NCI-H82 treated with DMSO at 0.1 percent for 48 hours (cell line): Measurements from ENCODE around the gene HADH.
"Not testable (repeated sequence)": the region's sequence is repeated elsewhere in the genome, so short reads cannot be mapped to it uniquely, and the experiment has no call there.

Experiments
- DNase-seq: peaks from one replicate; lab custom pipeline; 2025; ENCODE audit not compliant: unreplicated experiment; lab: John Stamatoyannopoulos, UW

The HADH gene

DNA sequence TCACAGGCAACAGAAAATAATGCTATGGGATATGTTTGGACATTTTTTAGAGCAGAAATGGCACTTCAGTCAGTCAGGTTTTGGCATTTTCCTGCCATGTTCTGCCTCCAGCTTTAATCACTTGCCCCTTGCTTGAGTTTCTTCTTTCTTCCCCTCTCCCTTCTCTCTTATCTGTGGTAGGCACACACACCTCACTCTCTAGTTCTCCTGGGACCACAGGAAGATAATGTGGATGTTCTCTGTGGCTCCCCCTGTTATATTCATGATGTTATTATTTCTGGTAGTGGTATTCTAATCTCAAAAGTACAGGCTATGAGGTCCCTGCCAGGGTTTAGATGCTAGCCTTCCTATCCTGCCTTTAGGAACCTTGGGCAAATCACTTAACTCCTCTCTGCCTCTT lies 5.2 kb downstream of the HADH start:
- DNase-seq, result no peak

DNA sequence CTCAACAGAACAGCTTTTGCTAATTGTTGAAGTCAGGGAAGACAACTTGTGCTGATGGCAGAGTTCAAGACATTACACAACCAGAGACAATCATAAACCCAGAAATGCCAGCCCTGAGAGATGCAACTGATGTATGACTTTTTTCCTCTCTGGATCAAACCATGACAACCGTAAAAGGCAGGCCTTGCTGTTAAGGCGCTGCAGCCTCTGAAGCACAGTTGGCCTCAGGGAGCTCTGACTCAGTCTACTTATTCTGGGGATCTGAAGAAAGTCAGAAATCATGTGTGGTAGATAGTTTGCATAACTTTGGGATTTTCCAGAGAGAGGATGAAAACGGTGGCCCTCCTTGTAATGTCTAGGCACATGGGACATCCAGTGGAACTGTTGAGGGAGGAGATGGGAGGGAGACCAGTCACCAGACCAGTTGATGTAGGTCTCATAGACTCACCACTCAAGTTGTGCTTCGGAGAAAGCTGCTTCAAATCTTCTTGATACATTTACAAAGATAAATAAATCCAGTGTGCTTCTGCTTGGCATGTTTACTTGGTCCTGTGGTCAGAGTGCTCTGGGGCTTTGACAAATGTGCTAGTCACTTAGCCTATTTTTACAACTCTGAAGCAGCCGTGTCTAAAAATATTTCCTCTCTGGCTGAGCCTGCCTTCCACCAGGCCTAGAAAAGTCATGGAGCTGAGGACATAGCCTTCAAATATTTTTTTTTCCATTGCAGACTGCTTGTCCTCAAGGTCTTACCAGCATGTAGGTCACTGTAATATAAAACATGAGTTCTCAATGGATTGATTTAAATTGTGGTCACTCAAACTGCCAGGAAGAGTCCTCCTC lies 7.5 kb downstream of the HADH start:
- DNase-seq, result no peak

DNA sequence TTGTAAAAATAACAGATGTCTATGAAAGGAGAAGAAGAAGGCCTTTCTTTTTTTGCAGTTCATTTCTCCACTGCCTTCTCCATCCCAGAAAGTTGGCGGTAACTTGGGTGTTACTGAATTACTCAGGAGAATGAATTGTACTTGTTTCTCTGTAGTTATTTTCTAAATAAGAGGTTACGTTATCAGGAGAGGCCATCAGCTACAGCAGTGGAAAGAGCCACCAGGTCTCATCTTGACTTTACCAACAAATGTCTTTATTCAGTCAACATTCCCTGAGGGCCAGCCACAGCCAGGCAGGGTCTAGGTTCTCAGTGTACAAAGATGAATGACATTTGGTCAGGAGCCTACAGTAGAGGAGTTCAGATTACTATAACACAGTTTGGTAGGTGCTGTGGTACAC lies 8.1 kb downstream of the HADH start:
- no peak for DNase-seq

DNA sequence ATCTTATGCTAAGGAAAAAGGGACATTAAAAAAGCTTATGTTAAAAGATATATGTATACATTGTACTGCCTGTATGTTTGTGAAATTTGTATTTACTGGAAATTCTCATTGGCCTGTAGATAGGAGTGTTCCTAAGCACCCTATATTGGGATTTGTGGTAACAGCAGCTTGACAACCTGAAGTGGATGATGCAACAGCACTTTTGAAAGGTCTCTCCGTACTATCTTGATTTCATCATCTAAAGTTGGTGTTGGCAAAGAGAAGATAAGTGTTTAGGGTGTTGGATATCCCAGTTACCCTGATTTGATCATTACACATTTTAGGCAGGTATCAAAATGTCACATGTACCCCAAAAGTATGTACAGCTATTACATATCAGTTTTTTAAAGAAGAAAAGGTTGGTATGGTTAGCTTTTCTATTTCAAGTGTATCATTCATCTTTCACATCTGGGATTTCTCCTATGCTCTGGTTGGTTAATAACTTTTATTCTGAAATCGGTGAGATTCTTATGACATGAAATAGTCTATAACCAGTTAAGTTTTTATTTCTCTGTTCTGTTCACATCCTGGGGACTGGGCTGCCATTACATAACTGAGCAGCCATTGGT lies 10.3 kb downstream of the HADH start:
- DNase-seq, result no peak

DNA sequence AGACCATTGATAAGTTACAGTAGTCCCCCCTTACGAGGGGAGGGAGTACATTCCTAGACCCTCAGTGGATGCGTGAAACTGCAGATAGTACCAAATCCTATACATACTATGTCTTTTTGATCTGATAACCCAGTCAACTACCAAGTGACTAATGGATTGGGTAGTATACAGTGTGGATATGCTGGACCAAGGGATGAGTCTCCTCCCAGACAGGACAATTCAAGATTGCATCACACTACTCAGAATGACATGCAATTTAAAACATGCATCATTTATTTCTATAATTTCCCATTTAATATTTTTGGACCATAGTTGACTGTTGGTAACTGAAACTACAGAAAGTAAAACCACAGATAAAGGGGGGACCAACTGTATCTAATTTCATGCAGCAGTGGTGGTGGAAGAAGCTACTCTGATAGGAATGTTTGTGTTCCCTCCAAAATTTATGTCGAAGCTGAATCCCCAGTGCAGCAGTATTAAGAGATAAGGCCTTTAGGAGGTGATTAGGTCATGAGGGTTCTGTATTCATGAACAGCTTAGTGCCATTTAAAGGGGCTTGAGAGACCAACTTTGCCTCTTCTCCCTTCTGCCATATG lies 11.9 kb downstream of the HADH start:
- DNase-seq, result no peak

DNA sequence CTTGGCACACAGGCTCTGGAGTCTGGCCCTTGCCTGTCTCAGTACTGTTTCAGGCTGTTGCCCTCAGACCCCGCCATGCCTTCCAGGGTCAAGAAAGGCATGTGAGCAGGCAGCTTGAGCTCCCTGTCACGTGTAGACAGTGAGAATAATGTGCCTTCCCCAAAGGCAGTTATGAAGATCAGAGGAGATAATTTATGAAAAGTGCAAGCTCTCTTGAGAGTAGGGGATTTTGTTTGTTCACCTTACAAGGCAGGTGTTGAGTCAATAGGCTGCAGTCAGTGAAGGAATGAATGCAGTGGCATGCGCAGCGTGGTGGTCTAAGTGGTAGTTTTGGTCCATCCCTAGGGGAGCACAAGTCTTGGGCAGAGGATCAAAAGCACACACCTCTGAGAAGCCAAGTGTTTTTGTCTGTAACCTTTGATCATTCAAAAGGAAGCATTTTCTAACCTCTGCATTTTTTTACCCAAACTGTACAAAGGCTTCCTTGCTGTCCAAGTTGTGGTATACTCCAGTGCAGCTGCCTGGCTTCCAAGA lies 14.4 kb downstream of the HADH start:
- no peak for DNase-seq

DNA sequence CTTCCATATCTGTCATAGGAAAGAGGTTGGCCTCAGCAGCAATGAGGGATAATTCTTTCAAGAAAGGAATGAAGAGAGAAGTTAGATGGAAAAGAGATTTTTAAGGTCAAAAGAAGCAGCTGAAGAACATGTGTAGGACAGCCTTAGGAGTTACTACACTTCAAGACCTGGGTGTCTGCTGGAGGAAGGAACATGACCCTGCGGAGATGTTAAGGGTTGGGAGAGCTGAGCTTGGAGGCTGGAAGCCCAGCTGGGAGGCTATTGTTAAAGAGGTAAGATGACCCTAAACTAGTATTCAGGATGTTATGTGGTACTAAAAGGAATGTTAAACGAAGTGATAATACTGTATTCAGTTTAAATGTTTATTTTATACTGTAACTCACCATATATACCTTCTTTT lies 15.0 kb downstream of the HADH start:
- no peak for DNase-seq

DNA sequence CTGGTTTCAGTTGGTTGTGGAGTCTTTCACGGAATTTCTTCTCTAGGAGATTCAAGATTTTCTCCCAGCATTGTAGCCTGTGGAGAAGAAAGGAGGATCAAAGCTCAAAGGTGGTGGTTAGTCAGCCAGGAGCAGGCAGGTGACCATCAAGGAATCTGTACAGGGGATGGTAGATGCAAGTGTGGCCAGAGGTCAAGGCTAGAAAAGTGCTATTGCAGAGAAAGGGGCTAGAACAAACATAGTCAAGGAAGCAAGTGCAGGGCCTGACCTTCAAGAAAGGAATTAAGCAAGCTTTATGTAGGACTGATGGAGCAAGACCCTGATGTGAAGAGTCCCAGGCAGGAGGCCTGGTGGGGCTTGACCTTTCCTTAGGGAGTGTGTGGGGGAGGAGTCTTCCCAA lies 16.1 kb downstream of the HADH start:
- DNase-seq, result no peak

DNA sequence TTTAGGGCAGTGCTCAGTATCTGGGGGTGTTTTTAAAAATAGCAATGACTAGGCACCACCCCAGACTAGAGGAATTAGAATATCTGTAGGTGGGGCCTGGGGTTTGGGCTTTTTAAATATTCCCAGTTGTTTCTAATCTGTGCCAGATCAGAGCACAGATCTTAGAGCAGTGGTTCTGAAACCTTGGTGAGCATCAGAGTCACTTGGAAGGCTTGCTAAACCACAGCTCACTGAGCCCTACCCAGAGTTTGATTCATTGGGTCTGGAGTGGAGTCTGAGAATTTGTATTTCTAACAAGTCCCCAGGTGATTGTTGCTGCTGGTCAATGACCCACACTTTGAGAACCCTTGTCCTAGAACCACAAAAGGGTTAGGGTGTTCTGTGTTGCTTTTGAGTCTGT lies 16.7 kb downstream of the HADH start:
- no peak for DNase-seq

DNA sequence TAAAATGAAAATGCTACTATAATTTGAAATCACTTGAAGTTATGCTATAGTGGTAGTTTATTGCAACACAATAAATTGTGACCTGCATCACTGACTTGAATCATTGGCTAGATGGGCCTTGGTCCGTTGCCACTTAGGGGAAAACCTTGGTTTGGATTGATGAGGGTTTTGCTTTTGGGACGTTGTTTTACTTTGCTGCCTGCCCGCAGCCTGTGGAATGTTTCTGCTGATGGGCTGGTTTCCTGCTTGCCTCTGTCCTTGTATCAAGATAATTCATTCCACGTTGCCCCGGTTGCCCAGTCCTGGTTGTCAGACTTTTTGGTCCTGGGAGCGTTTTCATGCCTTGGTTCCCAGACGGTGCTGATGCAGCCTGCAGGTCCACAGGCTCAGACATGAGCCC lies 18.3 kb downstream of the HADH start:
- no peak for DNase-seq

DNA sequence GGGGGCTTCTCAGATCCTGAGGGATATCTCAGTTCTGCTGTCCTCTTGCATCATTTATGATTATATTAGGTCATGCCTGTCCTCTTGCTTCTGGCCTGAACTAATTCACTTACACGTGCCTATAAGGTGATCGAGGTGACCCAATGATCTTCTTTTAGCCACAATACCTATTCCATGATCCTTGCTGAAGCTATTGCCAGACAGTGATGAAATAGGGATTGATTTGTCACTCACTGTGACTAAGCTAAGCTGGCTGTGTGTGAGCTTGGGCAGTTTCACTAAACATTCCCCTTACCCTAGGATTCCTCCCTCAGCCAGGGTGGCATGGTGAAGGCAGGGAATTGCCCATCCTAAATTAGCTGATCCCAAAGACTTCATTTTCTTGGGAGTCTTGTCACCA lies 19.0 kb downstream of the HADH start:
- DNase-seq, result no peak

DNA sequence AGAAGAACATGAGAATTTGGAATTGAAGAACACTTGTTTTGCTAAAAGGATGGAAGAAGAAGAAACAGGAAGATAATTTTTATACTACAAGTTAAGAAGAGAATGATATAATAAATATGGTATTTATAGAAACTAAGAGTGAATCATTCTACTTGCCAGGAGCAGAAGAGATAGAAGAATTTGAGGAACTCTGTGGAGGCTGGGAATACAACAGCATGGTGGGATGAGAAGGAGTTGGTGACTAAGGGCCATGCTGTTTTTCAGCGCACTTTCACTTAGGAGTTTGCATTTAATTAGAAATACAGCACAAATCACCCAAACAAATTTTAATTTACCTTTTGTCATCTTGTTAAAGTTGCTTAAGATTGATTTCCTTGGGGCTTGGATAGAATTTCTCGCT lies 20.5 kb downstream of the HADH start:
- DNase-seq, result no peak

DNA sequence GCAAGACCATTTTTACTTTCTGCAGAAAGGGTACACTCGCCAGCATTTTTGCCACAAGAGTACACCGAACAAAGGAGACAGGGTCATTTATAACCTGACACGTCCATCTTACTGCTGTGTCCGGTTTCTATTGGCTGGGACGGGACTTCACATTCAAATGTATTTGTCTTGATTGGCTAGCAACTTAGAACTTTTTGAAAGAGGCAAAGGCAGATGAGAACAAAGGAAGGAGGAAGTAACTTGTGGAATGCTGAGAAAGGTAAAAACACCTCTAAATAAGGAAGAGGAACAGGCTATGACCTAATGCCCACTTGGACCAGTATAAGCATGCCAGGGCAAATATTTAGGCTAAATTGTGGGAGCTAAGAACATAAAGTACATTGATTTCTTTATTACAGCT lies 22.7 kb downstream of the HADH start:
- not testable (repeated sequence) for DNase-seq

DNA sequence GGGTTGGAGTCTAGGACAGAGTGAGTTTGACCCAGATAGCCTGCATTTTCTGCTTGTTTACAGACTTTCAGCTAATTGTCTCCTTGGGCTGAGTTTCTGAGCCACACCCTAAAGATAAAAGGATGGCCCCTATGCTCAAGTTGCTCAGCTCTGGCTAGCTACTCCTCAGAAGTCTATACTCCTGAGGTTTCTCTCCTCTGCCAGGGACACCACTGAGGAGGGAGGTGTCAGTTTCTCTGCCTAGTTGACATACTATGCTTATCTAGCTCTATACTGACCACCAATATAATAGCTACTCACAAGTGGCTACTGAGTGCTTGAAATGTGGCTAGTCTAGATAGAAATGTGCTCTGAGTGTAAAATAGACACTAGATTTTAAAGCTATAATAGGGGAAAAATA lies 23.6 kb downstream of the HADH start:
- DNase-seq, result no peak

DNA sequence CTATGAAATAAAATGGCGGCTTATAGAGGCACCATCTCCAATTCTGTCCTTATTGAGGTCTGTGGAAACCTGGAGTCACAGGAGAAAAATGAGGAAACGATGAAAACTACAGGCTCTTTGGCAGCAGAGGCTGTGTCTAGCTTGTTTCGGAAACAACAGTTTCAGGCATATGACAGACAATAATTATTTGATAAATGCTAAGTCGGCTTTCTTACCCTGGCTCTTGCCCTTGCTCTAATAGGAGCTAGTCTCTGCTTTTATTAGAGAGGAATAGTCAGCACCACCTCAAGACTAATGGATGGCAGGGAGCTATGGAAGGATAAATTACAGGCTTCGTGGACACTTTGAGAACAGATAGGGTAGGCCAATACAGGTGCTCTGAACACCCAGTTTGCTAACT lies 24.3 kb downstream of the HADH start:
- no peak for DNase-seq

DNA sequence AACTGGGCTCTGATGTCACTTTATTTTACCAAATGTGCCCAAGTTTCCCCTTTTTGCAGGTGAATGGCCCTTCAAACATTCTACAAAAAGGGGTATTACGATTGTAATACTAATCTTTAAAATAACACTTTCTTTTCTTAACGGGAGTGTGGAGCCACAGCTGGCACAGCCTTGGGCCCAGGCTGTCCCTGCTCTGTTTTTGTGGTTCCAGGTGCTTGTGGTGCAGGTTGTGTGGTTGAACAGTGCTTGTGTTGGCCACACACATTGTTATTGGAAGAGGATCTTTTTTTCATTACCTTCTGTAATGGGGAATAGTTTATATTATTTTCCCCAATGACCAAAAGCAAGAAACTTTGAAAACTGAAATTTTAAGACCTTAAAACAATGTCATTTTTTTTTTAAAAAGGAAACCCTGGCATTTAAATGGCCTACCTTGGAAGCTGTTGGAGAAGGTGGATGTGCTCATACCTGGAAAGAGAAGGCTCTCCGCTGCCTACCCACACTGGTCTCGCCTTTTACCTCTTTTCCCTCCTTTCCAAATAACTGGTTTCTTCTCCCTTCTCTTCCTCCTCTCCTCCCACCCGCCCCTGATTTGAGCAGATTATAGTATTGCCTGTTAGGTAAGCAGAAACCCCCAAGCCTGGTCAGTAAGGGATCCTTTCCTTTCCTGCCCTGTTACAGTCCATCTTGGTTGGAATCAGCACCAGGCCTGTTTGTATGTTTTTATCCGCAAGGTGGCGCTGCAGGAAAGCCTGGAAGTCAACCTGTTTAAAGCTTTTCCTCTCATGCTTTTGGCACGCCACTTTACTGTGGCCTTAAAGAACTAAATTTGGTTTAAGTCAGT lies 28.6 kb downstream of the HADH start:
- peak; percentile 5 for DNase-seq

DNA sequence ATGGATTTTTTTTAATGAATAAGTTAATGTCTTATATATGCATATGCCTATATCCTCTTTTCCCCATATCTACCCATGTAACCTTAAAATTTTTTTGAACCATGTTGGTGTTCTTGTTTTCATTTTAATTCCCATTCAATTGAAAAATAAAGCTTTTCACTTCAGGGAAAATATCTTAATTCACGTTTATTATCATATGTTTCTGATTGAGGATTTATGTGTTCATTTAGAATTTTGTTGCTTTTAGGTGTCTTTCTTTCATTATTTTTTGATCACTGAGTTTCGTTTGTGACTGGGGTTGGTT lies 29.1 kb downstream of the HADH start:
- DNase-seq, result no peak

DNA sequence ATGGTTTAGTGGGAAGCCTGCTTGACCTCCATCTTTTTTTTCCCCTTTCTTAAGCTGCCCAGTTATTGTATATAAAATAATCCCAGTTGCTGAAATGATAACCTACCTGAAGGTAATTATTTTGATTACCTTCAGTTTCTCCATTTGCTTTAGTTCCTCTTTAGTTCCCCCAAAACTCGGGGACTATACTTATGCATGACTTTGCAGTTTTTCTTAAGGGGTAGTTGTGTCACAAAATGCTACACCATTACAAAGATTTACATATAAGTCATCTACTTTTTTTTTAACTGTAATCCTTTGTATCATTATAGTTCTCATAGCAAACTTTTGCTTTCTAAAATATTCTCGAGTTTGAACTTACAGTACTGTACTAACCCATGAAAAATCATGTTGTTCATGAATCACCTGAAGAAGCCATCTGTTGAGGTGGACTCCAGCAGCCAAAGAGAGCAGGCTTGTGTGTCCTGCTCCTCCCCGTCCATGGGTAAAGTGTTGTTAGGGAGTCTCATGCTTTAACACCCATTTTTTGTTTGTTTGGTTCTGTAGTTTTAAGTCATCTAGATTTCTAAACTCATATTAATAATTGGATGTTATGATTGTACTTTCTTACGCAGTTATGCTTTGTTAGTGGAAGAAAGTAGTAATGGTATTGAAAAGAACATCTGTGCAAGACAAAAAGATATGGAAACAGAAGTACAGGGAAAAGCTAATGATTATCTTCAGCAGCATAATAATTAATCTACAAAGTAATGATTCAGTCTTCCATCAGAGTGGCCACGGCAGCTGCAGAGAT lies 34.6 kb downstream of the HADH start:
- no peak for DNase-seq

DNA sequence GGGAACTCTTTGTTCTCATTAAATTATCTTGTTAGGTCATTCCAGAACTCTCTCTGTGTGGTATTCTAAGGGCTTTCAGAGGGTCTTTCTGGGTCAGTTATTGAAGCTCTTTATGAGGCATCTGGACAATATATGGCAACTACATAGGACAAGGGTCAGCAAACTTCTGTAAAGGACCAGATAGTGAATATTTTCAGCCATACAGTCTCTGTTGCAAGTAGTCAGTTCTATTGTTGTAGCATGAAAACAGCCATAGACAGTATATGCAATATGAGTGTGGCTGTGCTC lies 35.1 kb downstream of the HADH start:
- DNase-seq, result no peak

DNA sequence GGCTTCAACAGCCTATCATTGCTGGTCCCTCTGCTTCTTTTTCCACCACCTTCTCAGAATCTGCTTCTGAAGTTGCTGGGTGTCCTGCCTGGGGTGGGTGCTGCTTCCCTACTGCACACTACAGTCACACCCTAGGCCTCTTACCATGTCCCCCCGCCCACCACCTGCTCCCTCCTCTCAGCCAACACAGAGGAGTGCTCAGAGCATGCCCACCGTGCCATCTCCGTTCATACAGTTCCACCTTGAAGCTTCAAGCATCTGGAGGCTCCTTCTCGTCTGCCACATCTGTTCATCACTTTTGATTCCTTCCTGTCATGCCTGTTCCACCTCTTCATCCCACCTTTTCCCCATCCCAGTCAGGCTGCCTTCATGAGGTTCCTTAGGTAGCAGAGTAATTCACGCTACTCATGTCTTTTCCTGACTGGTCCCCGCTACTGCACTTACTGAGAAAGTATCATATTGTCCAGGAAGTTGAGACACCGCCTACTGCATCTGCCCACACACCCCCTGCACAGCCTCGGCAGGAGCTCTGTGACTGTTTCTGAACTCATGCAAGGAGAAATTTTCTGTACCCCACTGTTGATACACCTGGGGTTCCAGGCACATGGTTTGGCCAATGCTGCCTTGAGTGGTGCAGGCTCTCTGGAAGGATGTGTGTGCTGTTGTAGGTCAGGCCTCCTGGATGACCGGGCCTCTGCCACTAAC lies 39.5 kb downstream of the HADH start:
- DNase-seq, result no peak
